GM12878 (cell line): ENCODE results near the gene DCBLD1. TPM values are rescaled to one million over a fixed set of nuclear protein-coding genes. Genes with fewer than 3 reads are reported as not detected.

ENCODE experiments used
- ATAC-seq: fragments of 200-7000 bp; cut with Tn5 transposase; 3 replicates; pipeline ENCODE4 v1.9.1; 2020; ENCODE audit warnings: mild to moderate bottlenecking, moderate library complexity
- Bru-seq: library from RNA; stranded (reverse); fragments of 400-500 nt; gene quantifications from one replicate; lab custom pipeline; 2021; lab: Mats Ljungman, UMichigan
- BruChase-seq, 2 experiments: library from RNA; stranded (reverse); fragments of 400-500 nt; gene quantifications; one replicate each; lab custom pipeline; 2021; lab: Mats Ljungman, UMichigan
- BruUV-seq: library from RNA; stranded (reverse); fragments of 400-500 nt; replicated peaks from 2 replicates; lab custom pipeline; 2021; lab: Mats Ljungman, UMichigan
- CTCF ChIA-PET: fragments of 300-600 bp; sonication (Branson Sonifier 250); formaldehyde crosslinking; extraction: SDS; loops from one replicate; lab custom pipeline; 2021; ENCODE audit warnings: inconsistent platforms; lab: Yijun Ruan, JAX
- POLR2A ChIA-PET: fragments of 350-600 bp; formaldehyde crosslinking; extraction: SDS; loops from one replicate; lab custom pipeline; 2021; ENCODE audit warnings: inconsistent platforms; lab: Charles Lee
- RAD21 ChIA-PET: fragments of 300-600 bp; sonication (Branson Sonifier 250); formaldehyde crosslinking; loops from one replicate; lab custom pipeline; 2023; ENCODE audit warnings: antibody characterized with exemption; ENCODE audit not compliant: unreplicated experiment; lab: Charles Lee
- SMC1A ChIA-PET: fragments of 300-600 bp; sonication (Branson Sonifier 250); formaldehyde crosslinking; loops from one replicate; lab custom pipeline; 2023; ENCODE audit not compliant: unreplicated experiment, uncharacterized antibody; lab: Charles Lee
- DNase-seq: peaks from one replicate; pipeline ENCODE4 v3.0.0-alpha.2; 2011; ENCODE audit warnings: low read depth, low spot score
- FAIRE-seq: peaks from 3 replicates; lab custom pipeline; 2011; peaks lifted over from hg19 to GRCh38; lab: Jason Lieb, UNC
- H2AFZ ChIP-seq: 2 replicates; pipeline ENCODE4 v1.6.0; 2011; ENCODE audit warnings: low read depth, low read length, control low read depth; ENCODE audit not compliant: control insufficient read depth
- H3K27ac ChIP-seq: 2 replicates; pipeline ENCODE4 v1.5.1; 2011; ENCODE audit warnings: control low read depth; ENCODE audit not compliant: control insufficient read depth, insufficient read depth
- H3K27me3 ChIP-seq, 2 experiments: replicated peaks in 1 of 2; 2 replicates each; pipeline versions ENCODE4 v1.6.0 to v1.6.1; 2011; ENCODE audit warnings: low read length in 1 of 2; ENCODE audit not compliant: control insufficient read depth in 2 of 2, insufficient read depth in 2 of 2
- H3K36me3 ChIP-seq, 2 experiments: 2 replicates each; pipeline ENCODE4 v1.5.1; 2011; ENCODE audit warnings: low read length in 1 of 2; ENCODE audit not compliant: control insufficient read depth in 2 of 2, insufficient read depth in 2 of 2
- H3K4me1 ChIP-seq: 2 replicates; pipeline ENCODE4 v1.6.1; 2011; ENCODE audit warnings: mild to moderate bottlenecking, low read length, moderate library complexity, mixed read lengths; ENCODE audit not compliant: control insufficient read depth, insufficient read depth
- H3K4me2 ChIP-seq: 2 replicates; pipeline ENCODE4 v1.6.0; 2011; ENCODE audit warnings: control low read depth; ENCODE audit not compliant: control insufficient read depth, insufficient read depth
- H3K4me3 ChIP-seq: fragments of 200-600 bp; sonication (generic); 2 replicates; pipeline ENCODE4 v1.5.1; 2016
- H3K79me2 ChIP-seq: 2 replicates; pipeline ENCODE4 v1.6.0; 2011; ENCODE audit warnings: low read length; ENCODE audit not compliant: control insufficient read depth, insufficient read depth
- H3K9ac ChIP-seq: 2 replicates; pipeline ENCODE4 v1.8.0; 2011; ENCODE audit warnings: low read length, control low read depth, mixed read lengths; ENCODE audit not compliant: control insufficient read depth, insufficient read depth
- H3K9me3 ChIP-seq: replicated peaks from 3 replicates; pipeline ENCODE4 v1.5.1; 2011; ENCODE audit warnings: mild to moderate bottlenecking, low read length; ENCODE audit not compliant: control insufficient read depth, insufficient read depth
- H4K20me1 ChIP-seq: 2 replicates; pipeline ENCODE4 v1.6.0; 2011; ENCODE audit not compliant: control insufficient read depth, insufficient read depth
- BHLHE40 ChIP-seq, 2 experiments: fragments of 450-650 bp in 1 of 2; IDR thresholded peaks; 2 replicates each; pipeline ENCODE4 v1.6.1; 2011 to 2017; ENCODE audit warnings: low read depth in 2 of 2, borderline replicate concordance in 1 of 2, improper control_type of control experiment in 1 of 2, low read length in 1 of 2, mild to moderate bottlenecking in 1 of 2
- CREB1 ChIP-seq: IDR thresholded peaks from 2 replicates; pipeline ENCODE4 v1.6.1; 2012; ENCODE audit warnings: low read depth, mild to moderate bottlenecking, inconsistent platforms
- EED ChIP-seq: sonication (generic); IDR thresholded peaks from 2 replicates; pipeline ENCODE4 v1.6.1; 2016; ENCODE audit warnings: antibody characterized with exemption, low read depth
- GATAD2B ChIP-seq: fragments of 450-650 bp; conservative IDR thresholded peaks from 2 replicates; pipeline ENCODE4 v1.6.1; 2017; ENCODE audit warnings: low read depth, mild to moderate bottlenecking, moderate library complexity
- MXI1 ChIP-seq: fragments of 150-350 bp; IDR thresholded peaks from 2 replicates; pipeline ENCODE4 v1.6.1; 2011; ENCODE audit warnings: low read depth, mild to moderate bottlenecking, inconsistent platforms, low read length, improper control_type of control experiment
- MYC ChIP-seq: IDR thresholded peaks from 2 replicates; pipeline ENCODE4 v1.6.1; 2011; ENCODE audit warnings: mild to moderate bottlenecking, low read length, moderate library complexity, inconsistent platforms; ENCODE audit not compliant: insufficient read depth, insufficient replicate concordance, insufficient read length, severe bottlenecking
- NR2F1 ChIP-seq: fragments of 450-650 bp; conservative IDR thresholded peaks from 2 replicates; pipeline ENCODE4 v1.6.1; 2017; ENCODE audit warnings: mild to moderate bottlenecking
- RFX5 ChIP-seq: IDR thresholded peaks from 2 replicates; pipeline ENCODE4 v1.6.1; 2011; ENCODE audit warnings: low read depth, low read length, improper control_type of control experiment
- YBX1 ChIP-seq: fragments of 450-650 bp; IDR thresholded peaks from 2 replicates; pipeline ENCODE4 v1.6.1; 2016; ENCODE audit warnings: antibody characterized with exemption
- WGBS: methylation state at CpG from one replicate; pipeline ENCODE4 v1.1.6; 2016; ENCODE audit warnings: low lambda C conversion rate; ENCODE audit not compliant: insufficient replicate concordance, insufficient coverage; ENCODE audit errors: missing lambda C conversion rate; 5-methylcytosine and 5-hydroxymethylcytosine counted together
- in situ Hi-C: fragments of 300-500 bp; cut with MboI; formaldehyde crosslinking; loops from 9 replicates; pipeline ENCODE4 v1.14.3; 2018; ENCODE audit warnings: mixed read lengths
- intact Hi-C: fragments of 100-400 bp; cut with micrococcal nuclease; formaldehyde crosslinking; loops from one replicate; pipeline ENCODE4 v1.14.2; 2022; ENCODE audit not compliant: unreplicated experiment
- long read RNA-seq, 2 experiments: library from polyadenylated mRNA; unstranded; transcript quantifications; one replicate each; pipeline ENCODE4 v2.0.0, GENCODE V29; 2019 to 2020
- polyA minus RNA-seq, 3 experiments: library from RNA; depleted of rRNA, polyadenylated mRNA; stranded (reverse); fragments of >200 nt; gene quantifications; 2 replicates each; pipeline ENCODE4 v1.2.3, GENCODE V29; 2011
- polyA plus RNA-seq, 11 experiments: library from polyadenylated mRNA; depleted of rRNA in 4 of 11; unstranded in 6 of 11; stranded (reverse) in 5 of 11; fragments of >200 nt; fragmentation: Nextera tagmentation in 4 of 11; fragmentation: Illumina TruSeq in 1 of 11; extraction: Ambion mirVana in 4 of 11; extraction: Trizol in 1 of 11; gene quantifications; 1 replicate in 1 of 11; 2 replicates in 10 of 11; pipeline versions ENCODE4 v1.2.1 to v1.2.3, GENCODE V29; 2011 to 2016; ENCODE audit warnings: inconsistent platforms in 2 of 11, missing spikeins in 2 of 11, low read depth in 1 of 11
- total RNA-seq, 4 experiments: library from RNA; depleted of rRNA in 3 of 4; stranded (reverse); fragments of >200 nt in 3 of 4; fragmentation: Illumina TruSeq in 1 of 4; extraction: Trizol in 1 of 4; gene quantifications; 2 replicates each; pipeline versions ENCODE4 v1.2.1 to v1.2.3, GENCODE V29; 2013 to 2021
- TF ChIP-seq, protein P1 (sequence below): fragments of 450-650 bp; IDR thresholded peaks from 2 replicates; pipeline ENCODE4 v1.6.1; 2017; ENCODE audit warnings: mild to moderate bottlenecking, moderate library complexity
- TF ChIP-seq, protein P2 (sequence below): IDR thresholded peaks from 2 replicates; pipeline ENCODE4 v1.6.1; 2011; ENCODE audit warnings: borderline replicate concordance, low read depth, mild to moderate bottlenecking, moderate library complexity, low read length; ENCODE audit not compliant: insufficient read depth, poor library complexity, severe bottlenecking

Gene DCBLD1
- 8.7 and 9.1 TPM in 2 replicates for total RNA-seq (2013; cell fraction: nucleolus; rRNA removed)
- total RNA-seq (2014; rRNA removed) (8.4 and 11.3 TPM in 2 replicates), total RNA-seq (2014; rRNA removed; fragmentation: Illumina TruSeq; extraction: Trizol) (8.4 and 8.8 TPM in 2 replicates), total RNA-seq (2021) (7.4 and 9.2 TPM in 2 replicates), polyA plus RNA-seq (2011; rRNA removed) (5.0 and 5.4 TPM in 2 replicates), polyA plus RNA-seq (2014; fragmentation: Illumina TruSeq; extraction: Trizol) (6.3 and 8.1 TPM in 2 replicates), polyA plus RNA-seq (2014; fragmentation: Nextera tagmentation; extraction: Ambion mirVana) (1 to 10 TPM in 1 of 2 experiments, under 1 TPM in 1; 0.92 to 2.6 TPM), polyA plus RNA-seq (2014; rRNA removed) (8.2 and 8.8 TPM in 2 replicates), polyA plus RNA-seq (2016; fragmentation: Nextera tagmentation; extraction: Ambion mirVana) (1 to 10 TPM; 9.0 TPM), polyA minus RNA-seq (2011; rRNA and poly(A)+ RNA removed) (5.0 and 7.6 TPM in 2 replicates), Bru-seq, nascent RNA (percentile 59 among the genes with signal in this experiment), BruChase-seq, experiment 1, labeled RNA remaining after a 6-hour chase (percentile 51 among the genes with signal in this experiment), BruChase-seq, experiment 2, labeled RNA remaining after a 2-hour chase (percentile 55 among the genes with signal in this experiment)
- 1.4 TPM for polyA plus RNA-seq (2011; ENCODE audit: low read depth)
- polyA plus RNA-seq (2011; cell fraction: cytosol; rRNA removed): 2.7 and 3.1 TPM in 2 replicates
- 8.4 and 9.0 TPM in 2 replicates for polyA plus RNA-seq (2011; cell fraction: nucleus; rRNA removed)
- 1.9 and 3.6 TPM in 2 replicates for polyA plus RNA-seq (2012)
- polyA minus RNA-seq (2011; cell fraction: cytosol; rRNA and poly(A)+ RNA removed): 2.8 TPM in 2 replicates
- 4.6 and 11.5 TPM in 2 replicates for polyA minus RNA-seq (2011; cell fraction: nucleus; rRNA and poly(A)+ RNA removed)
- long read RNA-seq, experiment 1, partial matches to known transcripts: 3 of 4 reads
- long read RNA-seq, experiment 1, other reads (novel, unspliced or antisense): 1 of 4 reads
- long read RNA-seq, experiment 2, partial matches to known transcripts: 8 of 12 reads
- long read RNA-seq, experiment 2, other reads (novel, unspliced or antisense): 2 of 12 reads

- peak within 1 kb of the TSS; percentile 66 for H3K27ac ChIP-seq
- no TSS peak for BruUV-seq
- TF ChIP-seq EED (no peak), RFX5 (no peak), NR2F1 (peak; percentile 60; the same call in 1 of the 2 replicates), BHLHE40 (IDR thresholded peaks at IDR 0.05; ENCODE audit: borderline replicate concordance in 1 of 2, low read depth in 2 of 2, low read length in 1 of 2) (peak in 1 of 2 experiments; percentile 44; a peak in 1 of 4 replicates), YBX1 (no peak), MXI1 (peak; percentile 59; the same call in 1 of the 2 replicates), GATAD2B (peak; percentile 52), CREB1 (no peak), MYC (no peak)
- TF ChIP-seq, protein P1, sequence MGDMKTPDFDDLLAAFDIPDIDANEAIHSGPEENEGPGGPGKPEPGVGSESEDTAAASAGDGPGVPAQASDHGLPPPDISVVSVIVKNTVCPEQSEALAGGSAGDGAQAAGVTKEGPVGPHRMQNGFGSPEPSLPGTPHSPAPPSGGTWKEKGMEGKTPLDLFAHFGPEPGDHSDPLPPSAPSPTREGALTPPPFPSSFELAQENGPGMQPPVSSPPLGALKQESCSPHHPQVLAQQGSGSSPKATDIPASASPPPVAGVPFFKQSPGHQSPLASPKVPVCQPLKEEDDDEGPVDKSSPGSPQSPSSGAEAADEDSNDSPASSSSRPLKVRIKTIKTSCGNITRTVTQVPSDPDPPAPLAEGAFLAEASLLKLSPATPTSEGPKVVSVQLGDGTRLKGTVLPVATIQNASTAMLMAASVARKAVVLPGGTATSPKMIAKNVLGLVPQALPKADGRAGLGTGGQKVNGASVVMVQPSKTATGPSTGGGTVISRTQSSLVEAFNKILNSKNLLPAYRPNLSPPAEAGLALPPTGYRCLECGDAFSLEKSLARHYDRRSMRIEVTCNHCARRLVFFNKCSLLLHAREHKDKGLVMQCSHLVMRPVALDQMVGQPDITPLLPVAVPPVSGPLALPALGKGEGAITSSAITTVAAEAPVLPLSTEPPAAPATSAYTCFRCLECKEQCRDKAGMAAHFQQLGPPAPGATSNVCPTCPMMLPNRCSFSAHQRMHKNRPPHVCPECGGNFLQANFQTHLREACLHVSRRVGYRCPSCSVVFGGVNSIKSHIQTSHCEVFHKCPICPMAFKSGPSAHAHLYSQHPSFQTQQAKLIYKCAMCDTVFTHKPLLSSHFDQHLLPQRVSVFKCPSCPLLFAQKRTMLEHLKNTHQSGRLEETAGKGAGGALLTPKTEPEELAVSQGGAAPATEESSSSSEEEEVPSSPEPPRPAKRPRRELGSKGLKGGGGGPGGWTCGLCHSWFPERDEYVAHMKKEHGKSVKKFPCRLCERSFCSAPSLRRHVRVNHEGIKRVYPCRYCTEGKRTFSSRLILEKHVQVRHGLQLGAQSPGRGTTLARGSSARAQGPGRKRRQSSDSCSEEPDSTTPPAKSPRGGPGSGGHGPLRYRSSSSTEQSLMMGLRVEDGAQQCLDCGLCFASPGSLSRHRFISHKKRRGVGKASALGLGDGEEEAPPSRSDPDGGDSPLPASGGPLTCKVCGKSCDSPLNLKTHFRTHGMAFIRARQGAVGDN: peak; percentile 55; the same call in 1 of the 2 replicates
- TF ChIP-seq, protein P2, sequence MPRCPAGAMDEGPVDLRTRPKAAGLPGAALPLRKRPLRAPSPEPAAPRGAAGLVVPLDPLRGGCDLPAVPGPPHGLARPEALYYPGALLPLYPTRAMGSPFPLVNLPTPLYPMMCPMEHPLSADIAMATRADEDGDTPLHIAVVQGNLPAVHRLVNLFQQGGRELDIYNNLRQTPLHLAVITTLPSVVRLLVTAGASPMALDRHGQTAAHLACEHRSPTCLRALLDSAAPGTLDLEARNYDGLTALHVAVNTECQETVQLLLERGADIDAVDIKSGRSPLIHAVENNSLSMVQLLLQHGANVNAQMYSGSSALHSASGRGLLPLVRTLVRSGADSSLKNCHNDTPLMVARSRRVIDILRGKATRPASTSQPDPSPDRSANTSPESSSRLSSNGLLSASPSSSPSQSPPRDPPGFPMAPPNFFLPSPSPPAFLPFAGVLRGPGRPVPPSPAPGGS: peak; percentile 24
These were observed at the start of gene DCBLD1 for GRCh38 chr6:117482240-117483003. Gene DCBLD1 (plus strand): TSS chr6:117482674. CDS start chr6:117482782, 108 bp downstream.

More at GRCh38 chr6:117482240-117483003, at the start of gene DCBLD1:
- Histone ChIP-seq H3K79me2 (peaks cover 6% of the 10 kb centered on the region), H3K36me3 (no peaks in the 10 kb centered on the region), H4K20me1 (no peaks in the 10 kb centered on the region), H2AFZ (peak within 1 kb of the TSS; percentile 85), H3K4me3 (peak within 1 kb of the TSS; percentile 81), H3K9ac (peak within 1 kb of the TSS; percentile 92), H3K27me3 (no peaks in the 10 kb centered on the region), H3K9me3 (peaks cover 2% of the 10 kb centered on the region; the same call in 1 of the 3 replicates), H3K4me1 (peaks cover 19% of the 10 kb centered on the region), H3K4me2 (peak within 1 kb of the TSS; percentile 92)
- in situ Hi-C loops (no loop called here), intact Hi-C loops (loop anchor here (1.0 kb wide), 1 partner anchor 12 kb away; no protein-coding TSS in a partner anchor)
- POLR2A ChIA-PET: interaction anchor here (0.6 to 2.3 kb wide), 5 partner anchors 10 to 525 kb away, joined by 3 to 14 read pairs (median 9); partner anchors contain the start of gene GOPC
- DNase-seq (no peak), FAIRE-seq (no peak), ATAC-seq (peak; percentile 86)
- WGBS: 4% methylated on average over 64 of the region's 96 CpGs
- RAD21 ChIA-PET: interaction anchor here (1.0 to 5.0 kb wide), 10 partner anchors 11 to 123 kb away, joined by 3 to 56 read pairs (median 5); partner anchors contain the start of gene GOPC
- CTCF ChIA-PET: interaction anchor here (1.0 to 12.1 kb wide), 9 partner anchors 11 to 123 kb away, joined by 3 to 223 read pairs (median 6); partner anchors contain the start of gene GOPC
- SMC1A ChIA-PET: interaction anchor here (0.7 to 10.4 kb wide), 6 partner anchors 12 to 122 kb away, joined by 3 to 128 read pairs (median 4); partner anchors contain the start of gene GOPC
